ENCODE measurements around the gene CPAMD8. TPM values are rescaled to one million over a fixed set of nuclear protein-coding genes. Genes with fewer than 3 reads are reported as not detected.

Gene CPAMD8
- total and polyA plus RNA-seq, 9 of the 15 experiments (the other 6 are each of a cell fraction or from before 2014, with no cell fraction given), result 0.20 to 2.1 (median 1.3) TPM

- no peak for TF ChIP-seq IFI16 (CRISPR knock-in tag; IDR thresholded peaks at IDR 0.05)
- no peak for TF ChIP-seq TRIM28 (IDR thresholded peaks at IDR 0.05)
- no peak for TF ChIP-seq FOXP1 (CRISPR knock-in tag; IDR thresholded peaks at IDR 0.05)
- no peak for TF ChIP-seq ZNF354B (CRISPR knock-in tag; IDR thresholded peaks at IDR 0.05)
- peak; percentile 59 for TF ChIP-seq SUPT5H (IDR thresholded peaks at IDR 0.05)
- TF ChIP-seq POLR2B (IDR thresholded peaks at IDR 0.05; ENCODE audit: low read depth, partially characterized antibody), result peak; percentile 15
- no peak for TF ChIP-seq SMAD4 (CRISPR knock-in tag; conservative IDR thresholded peaks at IDR 0.05)
- TF ChIP-seq ZNF766 (CRISPR knock-in tag; conservative IDR thresholded peaks at IDR 0.05), result 0 out of 2 replicates have a peak, but pooled peaks have one; percentile 22
- TF ChIP-seq, protein P1, sequence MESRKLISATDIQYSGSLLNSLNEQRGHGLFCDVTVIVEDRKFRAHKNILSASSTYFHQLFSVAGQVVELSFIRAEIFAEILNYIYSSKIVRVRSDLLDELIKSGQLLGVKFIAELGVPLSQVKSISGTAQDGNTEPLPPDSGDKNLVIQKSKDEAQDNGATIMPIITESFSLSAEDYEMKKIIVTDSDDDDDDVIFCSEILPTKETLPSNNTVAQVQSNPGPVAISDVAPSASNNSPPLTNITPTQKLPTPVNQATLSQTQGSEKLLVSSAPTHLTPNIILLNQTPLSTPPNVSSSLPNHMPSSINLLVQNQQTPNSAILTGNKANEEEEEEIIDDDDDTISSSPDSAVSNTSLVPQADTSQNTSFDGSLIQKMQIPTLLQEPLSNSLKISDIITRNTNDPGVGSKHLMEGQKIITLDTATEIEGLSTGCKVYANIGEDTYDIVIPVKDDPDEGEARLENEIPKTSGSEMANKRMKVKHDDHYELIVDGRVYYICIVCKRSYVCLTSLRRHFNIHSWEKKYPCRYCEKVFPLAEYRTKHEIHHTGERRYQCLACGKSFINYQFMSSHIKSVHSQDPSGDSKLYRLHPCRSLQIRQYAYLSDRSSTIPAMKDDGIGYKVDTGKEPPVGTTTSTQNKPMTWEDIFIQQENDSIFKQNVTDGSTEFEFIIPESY (CRISPR knock-in tag; IDR thresholded peaks at IDR 0.05), result peak; percentile 67
- no peak for TF ChIP-seq FOXK2 (conservative IDR thresholded peaks at IDR 0.05 in 1 of 2, IDR thresholded peaks at IDR 0.05 in 1 of 2; ENCODE audit: low read depth in 2 of 2)
- no peak for TF ChIP-seq ILK (tag; IDR thresholded peaks at IDR 0.05; ENCODE audit: borderline replicate concordance, low read depth)
- TF ChIP-seq NR2C2 (CRISPR knock-in tag; IDR thresholded peaks at IDR 0.05), result no peak
- TF ChIP-seq NR2C2 (tag; IDR thresholded peaks at IDR 0.05), result 0 out of 2 replicates have a peak, but pooled peaks have one; percentile 13
- 0 out of 2 replicates have a peak, but pooled peaks have one; percentile 26 for TF ChIP-seq SP1 (CRISPR knock-in tag; IDR thresholded peaks at IDR 0.05)
- peak; percentile 40; the same call in 1 of the 2 replicates for TF ChIP-seq POLR2AphosphoS5 (IDR thresholded peaks at IDR 0.05; ENCODE audit: control insufficient read depth, insufficient read depth, low read depth, low read length)
- 0 out of 2 replicates have a peak, but pooled peaks have one; percentile 18 for TF ChIP-seq CBX1 (IDR thresholded peaks at IDR 0.05; ENCODE audit: low read depth)
- TF ChIP-seq POLR2A (conservative IDR thresholded peaks at IDR 0.05), result peak; percentile 24
- no peak for TF ChIP-seq ZC3H8 (IDR thresholded peaks at IDR 0.05)
- TF ChIP-seq, protein P2, sequence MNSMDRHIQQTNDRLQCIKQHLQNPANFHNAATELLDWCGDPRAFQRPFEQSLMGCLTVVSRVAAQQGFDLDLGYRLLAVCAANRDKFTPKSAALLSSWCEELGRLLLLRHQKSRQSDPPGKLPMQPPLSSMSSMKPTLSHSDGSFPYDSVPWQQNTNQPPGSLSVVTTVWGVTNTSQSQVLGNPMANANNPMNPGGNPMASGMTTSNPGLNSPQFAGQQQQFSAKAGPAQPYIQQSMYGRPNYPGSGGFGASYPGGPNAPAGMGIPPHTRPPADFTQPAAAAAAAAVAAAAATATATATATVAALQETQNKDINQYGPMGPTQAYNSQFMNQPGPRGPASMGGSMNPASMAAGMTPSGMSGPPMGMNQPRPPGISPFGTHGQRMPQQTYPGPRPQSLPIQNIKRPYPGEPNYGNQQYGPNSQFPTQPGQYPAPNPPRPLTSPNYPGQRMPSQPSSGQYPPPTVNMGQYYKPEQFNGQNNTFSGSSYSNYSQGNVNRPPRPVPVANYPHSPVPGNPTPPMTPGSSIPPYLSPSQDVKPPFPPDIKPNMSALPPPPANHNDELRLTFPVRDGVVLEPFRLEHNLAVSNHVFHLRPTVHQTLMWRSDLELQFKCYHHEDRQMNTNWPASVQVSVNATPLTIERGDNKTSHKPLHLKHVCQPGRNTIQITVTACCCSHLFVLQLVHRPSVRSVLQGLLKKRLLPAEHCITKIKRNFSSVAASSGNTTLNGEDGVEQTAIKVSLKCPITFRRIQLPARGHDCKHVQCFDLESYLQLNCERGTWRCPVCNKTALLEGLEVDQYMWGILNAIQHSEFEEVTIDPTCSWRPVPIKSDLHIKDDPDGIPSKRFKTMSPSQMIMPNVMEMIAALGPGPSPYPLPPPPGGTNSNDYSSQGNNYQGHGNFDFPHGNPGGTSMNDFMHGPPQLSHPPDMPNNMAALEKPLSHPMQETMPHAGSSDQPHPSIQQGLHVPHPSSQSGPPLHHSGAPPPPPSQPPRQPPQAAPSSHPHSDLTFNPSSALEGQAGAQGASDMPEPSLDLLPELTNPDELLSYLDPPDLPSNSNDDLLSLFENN (IDR thresholded peaks at IDR 0.05; ENCODE audit: low read depth in 2 of 2, low read length in 2 of 2), result 0 out of 4 replicates have a peak, but pooled peaks of 1 of the 2 experiments have one; percentile 6
- TF ChIP-seq ZNF764 (CRISPR knock-in tag; IDR thresholded peaks at IDR 0.05; ENCODE audit: low read depth), result no peak
- TF ChIP-seq ERF (CRISPR knock-in tag; IDR thresholded peaks at IDR 0.05), result peak; percentile 56; the same call in 1 of the 2 replicates
- TF ChIP-seq KLF13 (tag; IDR thresholded peaks at IDR 0.05; ENCODE audit: borderline replicate concordance, low read depth), result no peak
- TF ChIP-seq ZNF347 (CRISPR knock-in tag; IDR thresholded peaks at IDR 0.05; ENCODE audit: low read depth), result 0 out of 2 replicates have a peak, but pooled peaks have one; percentile 48
Measured at GRCh38 chr19:16892868-16893685, 133.5 kb downstream of the CPAMD8 start (continued).
